GM12873 (cell line): ENCODE data around the gene MSI1.

Experiments used
- CTCF ChIP-seq: IDR thresholded peaks from 2 replicates; pipeline ENCODE4 v1.5.1; 2012; ENCODE audit warnings: low read depth, mild to moderate bottlenecking, moderate library complexity, low read length, control low read depth; ENCODE audit not compliant: insufficient read depth; ENCODE audit errors: missing control alignments

Gene MSI1

DNA sequence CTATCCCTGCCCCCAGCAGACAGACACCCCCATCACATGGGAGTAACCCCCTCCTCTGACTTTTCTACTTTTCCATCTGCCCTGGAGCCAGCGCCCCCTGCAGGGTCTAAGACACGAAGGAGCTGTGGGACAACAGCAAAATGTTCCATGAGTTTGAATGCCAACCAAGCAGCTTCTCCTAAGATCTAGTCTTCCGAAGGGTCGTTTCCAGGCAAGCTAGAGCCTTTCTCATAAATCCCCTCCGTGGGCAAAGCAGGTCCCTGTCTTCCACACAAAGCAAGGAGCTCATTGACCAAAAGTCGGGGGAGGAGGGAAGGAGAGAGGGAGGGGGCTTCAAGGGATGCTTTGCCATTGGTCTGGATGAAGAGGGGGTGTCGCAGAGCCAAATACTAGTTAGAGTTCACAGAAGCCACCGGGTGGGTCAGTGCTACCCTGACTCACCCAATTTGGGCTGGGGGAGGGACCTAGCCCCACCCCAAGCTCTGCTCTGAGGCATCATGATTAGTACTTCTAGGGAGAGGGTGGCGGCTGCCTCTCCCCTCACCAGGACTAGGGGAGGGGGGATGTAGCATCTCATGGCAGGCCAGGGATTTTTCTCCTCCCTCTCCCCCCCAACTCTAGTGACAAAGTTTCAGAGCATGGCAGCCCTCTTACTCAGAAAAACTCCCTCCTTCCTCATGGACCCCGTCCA, 1.6 kb downstream of the MSI1 start:
- peak; percentile 49 for TF ChIP-seq CTCF

DNA sequence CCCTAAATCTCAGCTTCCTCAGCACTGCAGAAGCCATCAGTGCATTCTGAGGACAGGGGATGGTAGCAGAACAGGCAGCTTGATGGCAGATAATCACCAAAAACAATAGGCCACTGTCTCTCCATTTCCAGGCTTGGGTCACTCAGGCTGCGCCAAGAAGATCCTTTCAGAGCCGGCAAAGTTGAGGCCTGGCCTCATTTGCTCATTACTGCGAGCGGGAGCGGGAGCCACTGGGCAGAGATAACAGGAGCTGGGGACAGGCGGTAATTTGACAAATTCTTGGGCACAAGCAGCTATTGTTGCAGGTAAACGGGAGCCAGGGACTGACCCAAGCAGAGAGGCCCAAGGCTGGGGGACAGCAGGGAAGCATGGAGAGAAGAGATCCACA, 2.1 kb downstream of the MSI1 start:
- TF ChIP-seq CTCF = no peak

GRCh38 chr12:120366341-120366705, 2.6 kb downstream of the MSI1 start:
- TF ChIP-seq CTCF = no peak

DNA sequence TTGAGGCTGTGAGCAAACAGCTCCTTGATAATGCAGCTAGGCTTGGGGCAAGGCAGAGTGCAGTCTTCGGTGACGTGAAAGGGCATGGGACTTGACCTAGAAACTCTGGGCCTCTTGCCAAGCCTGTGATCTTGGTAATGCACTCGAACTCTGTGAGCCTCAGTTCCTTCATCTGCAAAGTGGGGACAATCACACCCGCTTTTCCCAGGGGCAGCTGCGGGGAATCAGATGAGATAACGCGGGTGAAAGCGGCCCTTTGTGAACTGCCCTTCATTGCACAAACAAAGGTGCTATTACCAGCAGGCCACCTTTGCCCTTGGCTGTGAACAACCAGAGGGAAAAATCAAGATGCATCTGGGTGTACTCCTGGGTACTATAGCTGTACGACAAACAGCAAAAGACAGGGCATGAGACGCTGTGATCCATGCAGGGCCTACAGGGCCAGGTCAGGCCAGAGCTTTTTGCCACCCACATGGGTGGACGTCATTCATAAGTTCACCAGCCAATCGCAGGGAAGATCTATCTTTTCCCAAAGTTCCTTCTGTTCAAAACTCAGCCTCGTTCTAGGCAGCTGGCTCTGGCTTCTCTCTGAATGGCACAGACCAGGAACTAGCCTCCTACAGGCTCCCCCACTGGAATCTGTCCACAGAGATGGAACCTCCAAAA, 3.2 kb downstream of the MSI1 start:
- TF ChIP-seq CTCF = no peak

DNA sequence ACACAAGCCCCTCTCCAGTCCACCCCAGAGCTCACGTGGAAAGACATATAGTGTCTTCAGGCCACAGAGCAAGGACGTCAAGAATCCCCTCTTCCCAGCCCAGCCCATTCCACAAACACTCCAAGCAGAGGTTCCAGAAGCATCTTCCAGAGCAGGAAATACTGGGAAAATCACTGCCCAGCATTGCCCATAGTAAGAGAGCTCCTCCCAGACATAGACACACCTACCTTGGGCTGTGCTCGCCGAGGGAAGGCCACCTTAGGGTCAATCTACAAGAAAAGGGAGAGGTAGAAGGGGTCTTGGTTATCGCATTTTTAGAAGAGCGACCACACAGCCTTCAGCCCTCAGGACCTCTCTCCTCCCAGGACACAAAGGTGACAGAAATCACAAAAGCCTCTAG, 4.5 kb downstream of the MSI1 start:
- TF ChIP-seq CTCF = no peak

DNA sequence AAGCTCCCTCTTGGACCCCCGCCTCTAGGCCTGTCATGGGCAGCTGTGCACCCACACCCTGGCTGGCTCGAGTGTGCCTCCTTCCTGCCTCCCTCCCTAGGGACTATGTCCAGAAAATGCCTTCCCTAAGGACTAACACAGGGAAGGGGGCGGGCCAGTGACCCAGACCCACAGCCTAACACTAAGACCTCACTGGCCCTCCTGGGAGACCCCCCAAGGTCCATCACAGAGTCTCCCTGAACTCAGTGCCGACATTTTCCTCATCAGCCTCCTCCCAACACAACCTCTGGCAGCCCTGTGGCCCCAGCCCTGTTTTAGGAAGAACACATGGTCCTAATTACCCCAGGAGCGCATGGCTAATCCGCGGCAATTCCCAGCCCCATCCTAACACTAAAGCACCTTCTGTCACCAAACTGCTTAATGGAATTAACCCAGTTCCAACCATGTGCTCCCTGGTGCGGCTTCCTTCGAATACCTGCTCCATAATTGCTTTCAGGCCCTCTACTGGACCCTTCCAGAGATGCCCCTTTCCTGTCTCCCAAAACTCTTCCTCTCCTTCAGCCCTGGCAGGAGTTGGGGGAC, 5.6 kb downstream of the MSI1 start:
- no peak for TF ChIP-seq CTCF

GRCh38 chr12:120362516-120363273, 6.3 kb downstream of the MSI1 start:
- no peak for TF ChIP-seq CTCF
